SK-N-SH treated with all-trans-retinoic acid at 6 μM for 48 hours (cell line): ENCODE measurements around the gene IL24.

Experiments
- ATAC-seq: fragments of 200-7000 bp; cut with Tn5 transposase; 3 replicates; pipeline ENCODE4 v1.9.1; 2020; ENCODE audit warnings: mild to moderate bottlenecking, moderate library complexity
- ARNTL ChIP-seq: fragments of 450-650 bp; formaldehyde crosslinking; IDR thresholded peaks from 2 replicates; pipeline ENCODE4 v1.5.0; 2020; ENCODE audit warnings: low read depth, mild to moderate bottlenecking, moderate library complexity, borderline replicate concordance
- BACH2 ChIP-seq: fragments of 250-450 bp; sonication (Bioruptor Pico); IDR thresholded peaks from 2 replicates; pipeline ENCODE4 v1.9.0; 2021; ENCODE audit warnings: mild to moderate bottlenecking, borderline replicate concordance
- CREB5 ChIP-seq: fragments of 250-450 bp; sonication (Bioruptor Pico); IDR thresholded peaks from 2 replicates; pipeline ENCODE4 v1.5.1; 2020; ENCODE audit warnings: low read depth, mild to moderate bottlenecking, moderate library complexity
- CSDC2 ChIP-seq: fragments of 250-450 bp; sonication (Bioruptor Pico); IDR thresholded peaks from 2 replicates; pipeline ENCODE4 v1.5.0; 2020; ENCODE audit warnings: mild to moderate bottlenecking, moderate library complexity
- GLIS3 ChIP-seq: fragments of 250-450 bp; sonication (Bioruptor Pico); IDR thresholded peaks from 2 replicates; pipeline ENCODE4 v1.5.0; 2020; ENCODE audit warnings: mild to moderate bottlenecking, moderate library complexity
- PATZ1 ChIP-seq: fragments of 250-450 bp; sonication (Bioruptor Pico); IDR thresholded peaks from 2 replicates; pipeline ENCODE4 v1.8.0; 2020; ENCODE audit warnings: mild to moderate bottlenecking, moderate library complexity, borderline replicate concordance
- PPARA ChIP-seq: fragments of 250-450 bp; sonication (Bioruptor Pico); IDR thresholded peaks from 2 replicates; pipeline ENCODE4 v1.5.0; 2020; ENCODE audit warnings: mild to moderate bottlenecking, borderline replicate concordance
- RARB ChIP-seq: fragments of 250-450 bp; sonication (Bioruptor Pico); IDR thresholded peaks from 2 replicates; pipeline ENCODE4 v1.8.0; 2021; ENCODE audit warnings: mild to moderate bottlenecking, moderate library complexity
- SNAI2 ChIP-seq: fragments of 250-450 bp; sonication (Bioruptor Pico); IDR thresholded peaks from 2 replicates; pipeline ENCODE4 v1.5.0; 2020; ENCODE audit warnings: mild to moderate bottlenecking, moderate library complexity
- TOX ChIP-seq: fragments of 250-450 bp; sonication (Bioruptor Pico); IDR thresholded peaks from 2 replicates; pipeline ENCODE4 v1.8.0; 2021; ENCODE audit warnings: mild to moderate bottlenecking, moderate library complexity, borderline replicate concordance
- ZNF565 ChIP-seq: fragments of 450-650 bp; formaldehyde crosslinking; conservative IDR thresholded peaks from 2 replicates; pipeline ENCODE4 v1.5.0; 2020; ENCODE audit warnings: low read depth, mild to moderate bottlenecking, moderate library complexity
- ZNF8 ChIP-seq: fragments of 450-650 bp; formaldehyde crosslinking; IDR thresholded peaks from 2 replicates; pipeline ENCODE4 v1.5.0; 2020; ENCODE audit warnings: mild to moderate bottlenecking, moderate library complexity
- TF ChIP-seq, protein P1 (sequence below): fragments of 250-450 bp; sonication (Bioruptor Pico); IDR thresholded peaks from 2 replicates; pipeline ENCODE4 v1.8.0; 2021; ENCODE audit warnings: low read depth, mild to moderate bottlenecking, moderate library complexity, borderline replicate concordance
- TF ChIP-seq, protein P2 (sequence below): fragments of 250-450 bp; sonication (Bioruptor Pico); IDR thresholded peaks from 2 replicates; pipeline ENCODE4 v1.5.0; 2020; ENCODE audit warnings: mild to moderate bottlenecking, moderate library complexity

The IL24 gene

DNA sequence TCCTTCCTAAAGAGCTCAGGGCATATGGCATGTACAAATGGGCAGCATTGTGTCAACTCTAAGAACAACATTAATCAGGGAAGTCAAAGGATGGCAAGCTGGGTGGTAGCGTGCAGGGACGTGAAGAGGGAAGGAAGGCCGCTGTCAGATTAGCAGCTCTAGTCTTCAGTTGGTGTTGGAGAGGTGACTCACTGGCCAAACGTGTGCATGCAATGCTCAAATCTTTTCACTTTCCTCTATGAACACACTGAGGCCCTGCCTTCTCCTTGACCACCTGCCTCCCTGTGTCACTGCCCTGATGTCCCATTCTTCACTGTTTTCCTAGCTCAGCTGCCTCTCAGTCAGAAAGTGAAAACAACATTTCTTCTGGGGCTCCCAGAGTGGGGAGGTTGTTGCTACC lies 54.9 kb downstream of the IL24 start (continued):
- TF ChIP-seq PATZ1 (CRISPR knock-in tag) (no peak), CREB5 (no peak), TOX (CRISPR knock-in tag) (no peak), PPARA (CRISPR knock-in tag) (no peak), GLIS3 (CRISPR knock-in tag) (no peak)

- TF ChIP-seq CREB5, result no peak
- no peak for TF ChIP-seq PATZ1 (CRISPR knock-in tag)
- TF ChIP-seq ARNTL (CRISPR knock-in tag), result no peak
- no peak for ATAC-seq
Measured at GRCh38 chr1:206953126-206953525, 55.9 kb downstream of the IL24 start.

- no peak for TF ChIP-seq ZNF565 (CRISPR knock-in tag)
- no peak for TF ChIP-seq TOX (CRISPR knock-in tag)
- no peak for TF ChIP-seq ZNF8
- TF ChIP-seq, protein P1, sequence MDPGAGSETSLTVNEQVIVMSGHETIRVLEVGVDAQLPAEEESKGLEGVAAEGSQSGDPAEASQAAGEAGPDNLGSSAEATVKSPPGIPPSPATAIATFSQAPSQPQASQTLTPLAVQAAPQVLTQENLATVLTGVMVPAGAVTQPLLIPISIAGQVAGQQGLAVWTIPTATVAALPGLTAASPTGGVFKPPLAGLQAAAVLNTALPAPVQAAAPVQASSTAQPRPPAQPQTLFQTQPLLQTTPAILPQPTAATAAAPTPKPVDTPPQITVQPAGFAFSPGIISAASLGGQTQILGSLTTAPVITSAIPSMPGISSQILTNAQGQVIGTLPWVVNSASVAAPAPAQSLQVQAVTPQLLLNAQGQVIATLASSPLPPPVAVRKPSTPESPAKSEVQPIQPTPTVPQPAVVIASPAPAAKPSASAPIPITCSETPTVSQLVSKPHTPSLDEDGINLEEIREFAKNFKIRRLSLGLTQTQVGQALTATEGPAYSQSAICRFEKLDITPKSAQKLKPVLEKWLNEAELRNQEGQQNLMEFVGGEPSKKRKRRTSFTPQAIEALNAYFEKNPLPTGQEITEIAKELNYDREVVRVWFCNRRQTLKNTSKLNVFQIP (CRISPR knock-in tag), result no peak
- no peak for TF ChIP-seq PPARA (CRISPR knock-in tag)
- TF ChIP-seq ARNTL (CRISPR knock-in tag), result no peak
- TF ChIP-seq, protein P2, sequence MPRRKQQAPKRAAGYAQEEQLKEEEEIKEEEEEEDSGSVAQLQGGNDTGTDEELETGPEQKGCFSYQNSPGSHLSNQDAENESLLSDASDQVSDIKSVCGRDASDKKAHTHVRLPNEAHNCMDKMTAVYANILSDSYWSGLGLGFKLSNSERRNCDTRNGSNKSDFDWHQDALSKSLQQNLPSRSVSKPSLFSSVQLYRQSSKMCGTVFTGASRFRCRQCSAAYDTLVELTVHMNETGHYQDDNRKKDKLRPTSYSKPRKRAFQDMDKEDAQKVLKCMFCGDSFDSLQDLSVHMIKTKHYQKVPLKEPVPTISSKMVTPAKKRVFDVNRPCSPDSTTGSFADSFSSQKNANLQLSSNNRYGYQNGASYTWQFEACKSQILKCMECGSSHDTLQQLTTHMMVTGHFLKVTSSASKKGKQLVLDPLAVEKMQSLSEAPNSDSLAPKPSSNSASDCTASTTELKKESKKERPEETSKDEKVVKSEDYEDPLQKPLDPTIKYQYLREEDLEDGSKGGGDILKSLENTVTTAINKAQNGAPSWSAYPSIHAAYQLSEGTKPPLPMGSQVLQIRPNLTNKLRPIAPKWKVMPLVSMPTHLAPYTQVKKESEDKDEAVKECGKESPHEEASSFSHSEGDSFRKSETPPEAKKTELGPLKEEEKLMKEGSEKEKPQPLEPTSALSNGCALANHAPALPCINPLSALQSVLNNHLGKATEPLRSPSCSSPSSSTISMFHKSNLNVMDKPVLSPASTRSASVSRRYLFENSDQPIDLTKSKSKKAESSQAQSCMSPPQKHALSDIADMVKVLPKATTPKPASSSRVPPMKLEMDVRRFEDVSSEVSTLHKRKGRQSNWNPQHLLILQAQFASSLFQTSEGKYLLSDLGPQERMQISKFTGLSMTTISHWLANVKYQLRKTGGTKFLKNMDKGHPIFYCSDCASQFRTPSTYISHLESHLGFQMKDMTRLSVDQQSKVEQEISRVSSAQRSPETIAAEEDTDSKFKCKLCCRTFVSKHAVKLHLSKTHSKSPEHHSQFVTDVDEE (CRISPR knock-in tag), result no peak
- no peak for TF ChIP-seq BACH2
- no peak for TF ChIP-seq RARB (CRISPR knock-in tag)
- no peak for TF ChIP-seq SNAI2 (CRISPR knock-in tag)
- no peak for TF ChIP-seq CSDC2
- ATAC-seq, result no peak
Measured at GRCh38 chr1:206953626-206954025, 56.4 kb downstream of the IL24 start.
